Endothelial cell of umbilical vein (primary cell): Measurements from ENCODE around the gene STKLD1. TPM values are rescaled to one million over a fixed set of nuclear protein-coding genes. Genes with fewer than 3 reads are reported as not detected.

ENCODE experiments used
- BruUV-seq: library from RNA; stranded (reverse); fragments of 400-500 nt; replicated peaks from 2 replicates; lab custom pipeline; 2021; lab: Mats Ljungman, UMichigan
- CTCF ChIA-PET: fragments of 300-600, 350-600 bp; sonication (Branson Sonifier 250); formaldehyde crosslinking; loops from one replicate; lab custom pipeline; 2021; ENCODE audit warnings: antibody characterized with exemption, inconsistent platforms; lab: Charles Lee
- POLR2A ChIA-PET: fragments of 300-600, 350-600 bp; sonication (Branson Sonifier 250); formaldehyde crosslinking; loops from one replicate; lab custom pipeline; 2021; ENCODE audit warnings: antibody characterized with exemption, inconsistent platforms; lab: Charles Lee
- DNase-seq: peaks from one replicate; pipeline ENCODE4 v3.0.0-alpha.2; 2011; ENCODE audit warnings: low read depth, low spot score
- FAIRE-seq: peaks from 2 replicates; lab custom pipeline; 2011; peaks lifted over from hg19 to GRCh38; lab: Jason Lieb, UNC
- H2AFZ ChIP-seq: 2 replicates; pipeline ENCODE4 v1.6.0; 2012; ENCODE audit warnings: low read depth, low read length, control low read depth, inconsistent platforms
- H3K27ac ChIP-seq: 2 replicates; pipeline ENCODE4 v1.5.1; 2011; ENCODE audit warnings: low read depth, mild to moderate bottlenecking, control low read depth, low read length, moderate library complexity; ENCODE audit not compliant: insufficient read depth
- H3K27me3 ChIP-seq, 2 experiments: 2 replicates each; pipeline versions ENCODE4 v1.6.0 to v1.6.1; 2011; ENCODE audit warnings: low read length in 2 of 2, mixed read lengths in 1 of 2; ENCODE audit not compliant: control insufficient read depth in 2 of 2, insufficient read depth in 2 of 2
- H3K36me3 ChIP-seq, 2 experiments: 2 replicates in 1 of 2; 3 replicates in 1 of 2; pipeline ENCODE4 v1.5.1; 2011; ENCODE audit warnings: low read length in 2 of 2, mild to moderate bottlenecking in 1 of 2, moderate library complexity in 1 of 2; ENCODE audit not compliant: control insufficient read depth in 2 of 2, insufficient read depth in 2 of 2; ENCODE audit errors: extremely low read depth in 1 of 2
- H3K4me1 ChIP-seq: 3 replicates; pipeline ENCODE4 v1.5.1; 2011; ENCODE audit warnings: mild to moderate bottlenecking, low read length; ENCODE audit not compliant: control insufficient read depth, insufficient read depth; ENCODE audit errors: extremely low read depth
- H3K4me2 ChIP-seq: 2 replicates; pipeline ENCODE4 v1.6.1; 2011; ENCODE audit warnings: low read length, control low read depth, mixed read lengths; ENCODE audit not compliant: insufficient read depth
- H3K4me3 ChIP-seq, 3 experiments: fragments of 200-600 bp in 1 of 3; sonication (generic), shearing (Covaris generic) in 1 of 3; replicated peaks in 1 of 3; 2 replicates each; pipeline ENCODE4 v1.5.1; 2011 to 2016; ENCODE audit warnings: control low read depth in 3 of 3, low read length in 3 of 3, mild to moderate bottlenecking in 2 of 3, inconsistent platforms in 1 of 3, low read depth in 1 of 3, moderate library complexity in 1 of 3; ENCODE audit not compliant: insufficient read depth in 1 of 3
- H3K79me2 ChIP-seq: 2 replicates; pipeline ENCODE4 v1.6.0; 2012; ENCODE audit warnings: low read length, inconsistent platforms; ENCODE audit not compliant: control insufficient read depth, insufficient read depth
- H3K9ac ChIP-seq: replicated peaks from 2 replicates; pipeline ENCODE3; 2011; ENCODE audit warnings: low read length, control low read depth; ENCODE audit not compliant: insufficient read depth; ENCODE audit errors: extremely low read depth
- H3K9me1 ChIP-seq: replicated peaks from 3 replicates; pipeline ENCODE4 v1.6.0; 2011; ENCODE audit warnings: mild to moderate bottlenecking, low read length; ENCODE audit not compliant: control insufficient read depth, insufficient read depth; ENCODE audit errors: extremely low read depth
- H3K9me3 ChIP-seq: replicated peaks from 2 replicates; pipeline ENCODE4 v1.5.1; 2012; ENCODE audit warnings: low read length, inconsistent platforms; ENCODE audit not compliant: control insufficient read depth, insufficient read depth
- H4K20me1 ChIP-seq: replicated peaks from 2 replicates; pipeline ENCODE3; 2011; ENCODE audit warnings: mild to moderate bottlenecking, low read length; ENCODE audit not compliant: control insufficient read depth, insufficient read depth; ENCODE audit errors: extremely low read depth
- EZH2 ChIP-seq: IDR thresholded peaks from 2 replicates; pipeline ENCODE4 v1.6.1; 2012; ENCODE audit warnings: borderline replicate concordance, low read depth, mild to moderate bottlenecking, moderate library complexity, low read length, inconsistent platforms; ENCODE audit not compliant: severe bottlenecking
- FOS ChIP-seq: IDR thresholded peaks from 2 replicates; pipeline ENCODE4 v1.6.1; 2011; ENCODE audit warnings: mild to moderate bottlenecking, low read length, moderate library complexity, borderline replicate concordance; ENCODE audit not compliant: insufficient read depth
- GATA2 ChIP-seq: IDR thresholded peaks from 2 replicates; pipeline ENCODE4 v1.7.0; 2011; ENCODE audit warnings: low read depth, mild to moderate bottlenecking, moderate library complexity, mixed read lengths, low read length; ENCODE audit not compliant: insufficient read length, insufficient read depth
- JUN ChIP-seq: IDR thresholded peaks from 2 replicates; pipeline ENCODE4 v1.6.1; 2011; ENCODE audit warnings: borderline replicate concordance, low read depth; ENCODE audit not compliant: insufficient read length, insufficient read depth
- MAX ChIP-seq: IDR thresholded peaks from 2 replicates; pipeline ENCODE4 v1.6.1; 2011; ENCODE audit not compliant: insufficient read depth, insufficient read length
- MYC ChIP-seq: IDR thresholded peaks from one replicate; pipeline ENCODE4 v1.6.1; 2011; ENCODE audit warnings: mild to moderate bottlenecking, low read depth, low read length
- POLR2A ChIP-seq: IDR thresholded peaks from 2 replicates; pipeline ENCODE4 v1.6.1; 2012; ENCODE audit warnings: low read depth, mild to moderate bottlenecking, control low read depth, low read length
- POLR2AphosphoS5 ChIP-seq: IDR thresholded peaks from 2 replicates; pipeline ENCODE4 v1.6.1; 2012; ENCODE audit warnings: low read depth, mild to moderate bottlenecking, control low read depth, low read length, moderate library complexity; ENCODE audit not compliant: insufficient read depth
- dilution Hi-C: fragments of 300-500 bp; cut with MboI; formaldehyde crosslinking; loops from one replicate; pipeline ENCODE4 v1.15.0; 2019; ENCODE audit warnings: low sequenced_read_pairs; ENCODE audit not compliant: extremely low pct_ligation_motif_present
- intact Hi-C: fragments of 100-400 bp; cut with micrococcal nuclease; formaldehyde crosslinking; loops from one replicate; pipeline ENCODE4 v1.10.0; 2022
- polyA plus RNA-seq, 4 experiments: library from polyadenylated mRNA; depleted of rRNA in 3 of 4; stranded (reverse) in 3 of 4; unstranded in 1 of 4; fragments of >200 nt; gene quantifications; 2 replicates each; pipeline versions ENCODE4 v1.2.1 to v1.2.3, GENCODE V29; 2011 to 2012; ENCODE audit warnings: missing spikeins in 1 of 4
- total RNA-seq: library from RNA; stranded (reverse); gene quantifications from 2 replicates; pipeline ENCODE4 v1.2.3, GENCODE V29; 2021
- TF ChIP-seq, protein P1 (sequence below), 2 donors: IDR thresholded peaks; 1 replicate in 1 of 2; 2 replicates in 1 of 2; pipeline ENCODE4 v1.5.1; 2011; ENCODE audit warnings: low read length in 2 of 2, mild to moderate bottlenecking in 2 of 2, moderate library complexity in 2 of 2, control low read depth in 1 of 2, inconsistent platforms in 1 of 2, low read depth in 1 of 2; ENCODE audit not compliant: insufficient read depth in 1 of 2; ENCODE audit errors: extremely low read depth in 1 of 2

The STKLD1 gene
- total and polyA plus RNA-seq, 2 donors (not counting 3 experiments of a cell fraction or from before 2014, with no cell fraction given), result 0.29 to 0.77 TPM

DNA sequence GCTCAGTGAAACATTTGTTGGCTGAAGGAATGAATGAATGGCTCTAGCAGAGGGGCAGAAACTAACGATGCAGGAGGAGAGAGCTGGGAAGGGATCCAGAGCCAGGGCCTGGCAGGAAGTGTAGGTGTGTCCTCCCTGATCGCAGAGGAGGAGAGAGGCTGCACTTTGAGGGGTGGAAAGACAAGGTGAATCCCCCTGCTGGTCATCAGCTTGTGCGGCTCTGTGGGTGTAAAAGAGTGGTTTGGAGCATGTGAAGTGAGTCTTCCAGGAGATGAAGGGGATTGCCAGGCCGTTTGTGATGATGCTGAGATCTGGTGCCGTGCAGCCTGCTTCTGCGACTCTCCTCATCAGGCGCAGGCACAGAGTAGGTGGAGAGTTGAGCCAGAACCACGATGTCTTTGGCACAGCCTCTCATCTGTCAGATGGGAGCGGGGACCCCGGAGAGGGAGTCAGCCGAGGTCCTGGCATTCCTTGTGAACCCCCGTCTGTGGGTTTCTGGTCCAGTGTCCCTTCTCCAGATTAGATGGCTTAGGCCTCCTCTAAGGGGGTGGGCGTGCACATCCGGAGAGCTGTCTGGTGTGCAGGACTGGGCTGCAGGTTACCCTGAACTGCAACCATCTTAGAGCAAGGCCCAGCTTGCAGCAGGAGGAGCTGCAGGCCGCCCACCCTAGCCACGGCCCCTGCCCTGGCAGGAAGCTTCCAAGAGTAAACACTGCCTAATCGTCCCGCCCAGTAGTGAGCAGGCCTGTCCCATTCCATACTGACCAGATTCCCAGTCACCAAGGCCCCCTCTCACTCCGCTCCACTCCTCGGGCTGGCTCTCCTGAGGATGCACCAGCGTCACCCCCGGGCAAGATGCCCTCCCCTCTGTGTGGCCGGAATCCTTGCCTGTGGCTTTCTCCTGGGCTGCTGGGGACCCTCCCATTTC lies 45.7 kb downstream of the STKLD1 start, which contains the start of gene ADAMTS13:
Gene ADAMTS13, plus strand, starts transcription at position 753 of the 928 bp plus-strand sequence. Its CDS starts 77 bp downstream, at position 830.
- intact Hi-C loops, result no loop called here
- CTCF ChIA-PET, result interaction anchor here (1.0 kb wide), 1 partner anchor 9 kb away, joined by 3 read pairs; no protein-coding TSS in a partner anchor
- Histone ChIP-seq H3K36me3 (no peaks in the 10 kb centered on the region), H3K9me3 (no peaks in the 10 kb centered on the region), H3K27ac (no peak within 1 kb of the TSS), H3K9me1 (no peaks in the 10 kb centered on the region), H3K4me1 (peaks cover 3% of the 10 kb centered on the region), H2AFZ (no peak within 1 kb of the TSS), H3K79me2 (peaks cover 9% of the 10 kb centered on the region), H3K4me3 (no peak within 1 kb of the TSS), H3K4me2 (no peak within 1 kb of the TSS), H3K27me3 (peaks cover 0 to 1% of the 10 kb centered on the region in 2 experiments), H4K20me1 (no peaks in the 10 kb centered on the region), H3K9ac (no peak within 1 kb of the TSS)
- POLR2A ChIA-PET, result no interaction called here
- TF ChIP-seq POLR2A, result no peak
- no peak for TF ChIP-seq MYC
- no peak for TF ChIP-seq GATA2
- TF ChIP-seq FOS, result no peak
- no peak for TF ChIP-seq POLR2AphosphoS5
- no peak for TF ChIP-seq EZH2
- no peak for TF ChIP-seq MAX
- TF ChIP-seq, protein P1, sequence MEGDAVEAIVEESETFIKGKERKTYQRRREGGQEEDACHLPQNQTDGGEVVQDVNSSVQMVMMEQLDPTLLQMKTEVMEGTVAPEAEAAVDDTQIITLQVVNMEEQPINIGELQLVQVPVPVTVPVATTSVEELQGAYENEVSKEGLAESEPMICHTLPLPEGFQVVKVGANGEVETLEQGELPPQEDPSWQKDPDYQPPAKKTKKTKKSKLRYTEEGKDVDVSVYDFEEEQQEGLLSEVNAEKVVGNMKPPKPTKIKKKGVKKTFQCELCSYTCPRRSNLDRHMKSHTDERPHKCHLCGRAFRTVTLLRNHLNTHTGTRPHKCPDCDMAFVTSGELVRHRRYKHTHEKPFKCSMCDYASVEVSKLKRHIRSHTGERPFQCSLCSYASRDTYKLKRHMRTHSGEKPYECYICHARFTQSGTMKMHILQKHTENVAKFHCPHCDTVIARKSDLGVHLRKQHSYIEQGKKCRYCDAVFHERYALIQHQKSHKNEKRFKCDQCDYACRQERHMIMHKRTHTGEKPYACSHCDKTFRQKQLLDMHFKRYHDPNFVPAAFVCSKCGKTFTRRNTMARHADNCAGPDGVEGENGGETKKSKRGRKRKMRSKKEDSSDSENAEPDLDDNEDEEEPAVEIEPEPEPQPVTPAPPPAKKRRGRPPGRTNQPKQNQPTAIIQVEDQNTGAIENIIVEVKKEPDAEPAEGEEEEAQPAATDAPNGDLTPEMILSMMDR (IDR thresholded peaks at IDR 0.05; ENCODE audit: extremely low read depth in 1 of 2, insufficient read depth in 1 of 2, low read depth in 1 of 2, low read length in 2 of 2), result no peak
- TF ChIP-seq JUN, result no peak
- dilution Hi-C loops, result no loop called here
- no TSS peak for BruUV-seq
- DNase-seq (no peak), FAIRE-seq (no peak)
